ENCODE data around the gene RHOA.
"Not testable (repeated sequence)": the region's sequence is repeated elsewhere in the genome, so short reads cannot be mapped to it uniquely, and the experiment has no call there.

RHOA gene

DNA sequence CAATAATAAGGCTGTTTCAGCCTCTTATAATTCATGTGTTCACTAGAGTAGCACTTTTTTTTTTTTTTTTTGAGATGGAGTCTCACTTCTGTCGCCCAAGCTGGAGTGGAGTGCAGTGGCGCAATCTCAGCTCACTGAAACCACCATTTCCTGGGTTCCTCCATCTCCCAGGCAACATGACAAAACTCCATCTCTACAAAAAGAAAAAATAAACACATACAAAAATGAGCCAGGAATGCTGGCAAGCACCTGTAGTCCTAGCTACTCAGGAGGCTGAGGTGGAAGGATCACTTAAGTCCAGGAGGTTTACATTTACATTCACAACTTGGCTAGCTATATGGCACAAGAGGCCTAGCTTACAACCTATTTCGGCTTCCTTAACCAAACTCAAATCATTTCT, 78.7 kb downstream of the RHOA start:
- no peak for DNase-seq (ENCODE audit: low read depth in 2 of 3, low spot score in 1 of 3)

DNA sequence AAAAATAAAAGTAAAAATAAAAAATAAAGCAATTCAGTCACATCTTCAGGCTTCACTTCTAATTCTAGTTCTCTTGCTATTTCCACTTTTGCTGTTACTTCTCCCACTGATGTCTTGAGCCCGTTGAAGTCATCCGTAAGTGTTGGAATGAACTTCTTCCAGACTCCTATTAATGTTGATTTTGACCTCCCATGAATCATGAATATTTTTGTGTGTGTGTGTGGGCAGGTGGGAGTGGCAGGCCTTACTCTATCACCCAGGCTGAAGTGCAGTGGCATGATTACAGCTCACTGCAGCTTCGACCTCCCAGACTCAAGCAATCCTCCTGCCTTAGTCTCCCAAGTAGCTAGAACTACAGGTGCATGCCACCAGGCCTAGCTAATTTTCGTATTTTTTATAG, 82.6 kb downstream of the RHOA start:
- DNase-seq (ENCODE audit: low read depth in 2 of 3, low spot score in 1 of 3) = no peak

DNA sequence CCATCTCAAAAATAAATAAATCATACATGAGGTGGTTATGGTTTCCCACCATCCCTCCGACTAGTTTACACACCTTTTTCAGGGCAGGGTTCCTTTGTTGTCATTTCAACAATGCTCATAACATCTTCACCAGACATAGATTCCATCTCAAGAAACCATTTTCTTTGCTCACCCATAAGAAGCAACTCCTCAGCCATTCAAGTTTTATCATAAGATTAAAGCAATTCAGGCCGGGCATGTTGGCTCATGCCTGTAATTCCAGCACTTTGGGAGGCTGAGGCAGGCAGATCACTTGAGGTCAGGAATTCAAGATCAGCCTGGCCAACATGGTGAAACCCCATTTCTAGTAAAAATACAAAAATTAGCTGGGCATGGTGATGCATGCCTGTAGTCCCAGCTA, 83.4 kb downstream of the RHOA start:
- DNase-seq (ENCODE audit: low read depth in 2 of 3, low spot score in 1 of 3) = not testable (repeated sequence)

DNA sequence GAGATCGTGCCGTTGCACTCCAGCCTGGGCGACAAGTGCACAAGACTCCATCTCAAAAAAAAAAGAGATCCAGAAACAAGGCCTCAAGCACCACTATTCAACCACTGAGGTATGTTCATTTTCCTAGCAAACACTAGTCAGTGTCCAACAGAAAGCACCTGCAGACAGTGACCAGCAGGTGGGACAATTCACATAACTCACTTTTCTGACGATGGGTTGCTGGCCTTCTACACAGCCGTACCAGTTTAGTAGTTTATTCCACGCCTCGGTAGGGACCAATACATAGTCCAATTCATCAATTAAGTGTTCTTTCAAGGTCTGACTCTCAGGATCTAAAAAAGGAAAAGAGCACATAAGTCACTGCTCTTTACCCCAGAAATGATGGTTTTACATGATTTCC, 84.3 kb downstream of the RHOA start:
- no peak for DNase-seq (ENCODE audit: low read depth in 2 of 3, low spot score in 1 of 3)

DNA sequence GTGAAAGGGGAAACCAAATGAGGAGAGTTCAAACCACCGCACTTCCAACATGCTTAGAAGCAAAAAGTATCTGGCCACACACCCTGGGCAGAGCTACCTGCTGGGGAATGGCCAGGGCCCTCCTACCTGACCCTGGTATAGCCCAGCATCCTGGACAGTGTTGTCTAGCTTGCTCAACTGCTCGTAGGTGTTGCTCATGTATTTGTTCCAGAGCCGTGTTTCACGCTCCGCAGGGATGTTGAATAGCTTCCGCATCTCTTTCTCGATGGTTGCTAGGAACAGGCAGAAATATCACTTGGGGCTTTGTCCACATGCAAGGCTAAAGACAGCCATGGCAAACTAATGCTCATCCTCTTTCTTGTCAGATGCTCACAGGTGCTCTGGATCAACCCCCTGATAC, 87.0 kb downstream of the RHOA start:
- no peak for DNase-seq (ENCODE audit: low read depth in 2 of 3, low spot score in 1 of 3)

DNA sequence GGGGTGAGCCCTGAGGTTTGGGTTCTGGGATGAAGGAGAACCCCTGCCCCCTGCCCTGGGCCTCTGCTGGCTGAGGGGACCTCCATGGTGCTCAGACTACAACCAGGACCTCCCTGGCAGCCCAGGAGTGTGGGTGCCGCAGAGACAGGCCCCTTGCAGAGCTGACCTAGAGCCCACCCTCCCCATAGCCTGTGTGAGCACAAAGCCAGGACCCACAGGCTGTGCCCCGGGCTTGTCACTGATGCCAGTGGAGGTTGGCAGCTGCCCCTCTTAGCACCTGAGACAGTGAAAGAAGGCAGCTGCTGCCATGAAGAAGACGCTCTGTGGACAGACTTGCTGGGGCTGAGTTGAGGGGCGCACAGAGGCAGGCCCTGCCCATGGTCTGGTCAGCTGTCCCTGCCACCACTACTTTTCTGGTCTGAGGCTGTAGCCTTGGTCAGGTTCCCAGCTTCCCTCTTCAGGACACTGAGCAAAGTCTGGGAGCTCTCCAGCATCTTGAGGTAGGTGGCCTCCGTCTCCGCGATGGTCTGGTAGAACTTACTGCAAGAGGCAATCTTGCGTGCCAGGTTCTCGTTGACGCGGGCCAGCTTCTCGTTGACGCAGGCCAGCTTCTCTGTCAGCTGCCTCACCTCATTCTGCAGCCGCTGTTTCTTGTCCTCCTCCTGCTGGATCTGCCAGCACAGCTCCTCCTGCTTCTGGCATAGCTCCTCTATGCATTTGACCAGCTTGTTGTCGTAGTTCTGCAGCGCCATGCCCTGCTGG, 94.9 kb downstream of the RHOA start:
- no peak for DNase-seq (ENCODE audit: low read depth in 2 of 3, low spot score in 1 of 3)

DNA sequence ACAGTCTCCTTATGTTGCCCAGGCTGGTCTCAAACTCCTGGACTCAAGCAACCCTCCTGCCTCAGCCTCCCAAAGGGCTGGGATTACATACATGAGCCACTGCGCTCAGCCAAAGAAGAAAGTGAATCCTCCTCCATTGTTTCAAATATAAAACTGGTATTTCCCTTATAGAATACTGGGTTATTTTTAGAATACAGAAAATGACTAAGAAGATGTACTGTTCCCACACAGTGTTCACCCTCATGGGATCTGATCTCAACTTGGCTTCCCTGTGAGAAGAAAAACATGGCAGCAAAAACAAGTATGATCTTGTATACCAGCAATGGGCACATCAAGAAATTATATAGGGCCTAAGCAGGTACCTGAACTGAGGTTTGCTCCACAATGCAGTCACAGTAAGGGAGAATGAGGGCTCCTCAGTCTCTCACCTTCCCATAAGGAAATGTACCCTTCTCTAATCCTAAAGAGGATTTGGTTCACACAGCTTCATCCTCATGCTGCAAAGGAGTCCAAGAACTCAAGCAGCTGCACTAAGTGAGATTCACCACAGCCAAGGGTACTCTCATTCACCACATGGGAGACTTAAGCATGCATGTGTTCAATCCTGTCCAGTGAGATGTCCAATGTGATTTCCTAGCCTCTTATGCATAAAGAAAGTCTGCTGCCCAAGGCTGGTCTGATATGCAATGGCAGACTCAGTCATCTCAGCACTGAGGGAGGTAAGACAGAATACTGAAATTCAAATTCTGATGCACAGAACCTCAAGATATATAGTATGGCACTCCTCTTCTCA, 97.7 kb downstream of the RHOA start:
- no peak for DNase-seq (ENCODE audit: low read depth in 2 of 3, low spot score in 1 of 3)

DNA sequence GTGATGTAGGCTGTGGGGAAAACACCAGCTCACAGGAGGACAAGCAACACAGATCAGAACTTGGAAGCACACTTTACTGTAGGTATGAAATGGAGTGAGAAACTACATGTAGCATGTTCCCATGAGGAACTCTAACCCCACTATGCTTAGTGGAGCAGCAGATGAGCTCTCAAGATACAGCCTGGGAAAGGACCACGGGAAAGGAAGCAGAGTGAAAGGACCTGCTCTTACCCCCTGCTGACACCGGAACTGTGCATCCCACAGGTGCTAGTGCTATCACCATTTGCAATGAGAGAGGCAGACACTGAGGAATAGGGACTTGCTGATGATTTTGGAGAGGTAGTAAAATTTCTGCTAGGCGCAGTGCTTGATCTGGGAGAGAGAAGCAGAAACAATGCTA, 100.5 kb downstream of the RHOA start:
- DNase-seq (ENCODE audit: low read depth in 2 of 3, low spot score in 1 of 3) = no peak

DNA sequence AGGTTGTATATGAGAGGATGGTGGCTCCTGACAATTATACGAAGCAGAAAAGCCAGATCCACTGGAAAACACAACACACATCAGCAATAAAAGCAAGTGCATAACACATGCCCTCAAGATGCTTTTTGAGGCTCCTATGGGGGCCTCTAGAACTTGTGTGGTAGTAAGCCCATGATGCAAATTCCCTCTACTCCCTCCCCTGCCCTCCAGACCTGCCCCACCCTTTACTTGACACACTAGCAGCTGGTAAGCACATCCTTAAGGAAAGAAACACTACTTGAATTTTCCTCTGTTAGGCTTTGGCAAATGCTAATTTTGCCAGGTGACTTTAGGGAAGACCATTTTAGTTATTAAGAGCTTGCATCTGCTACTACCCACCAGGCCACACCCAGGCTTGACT, 101.1 kb downstream of the RHOA start:
- no peak for DNase-seq (ENCODE audit: low read depth in 2 of 3, low spot score in 1 of 3)

All from stimulated activated CD4-positive, alpha-beta T cell treated with anti-CD3 and anti-CD28 coated beads, Interleukin-12 subunit alpha, Interleukin-12 subunit beta, amount 100 ng/mL, for 48 hours (primary cell).